ENCODE data around the gene PPM1H.
"Not testable (repeated sequence)": the region's sequence is repeated elsewhere in the genome, so short reads cannot be mapped to it uniquely, and the experiment has no call there.

The PPM1H gene

GRCh38 chr12:62834971-62835547 is 99.9 kb downstream of the PPM1H start:
- H3K9me3 Mint-ChIP-seq: no peaks in the 10 kb centered on the region
- no peak overlapping the region for H3K27ac Mint-ChIP-seq
- no peak overlapping the region for H3K4me3 Mint-ChIP-seq
- no peaks in the 10 kb centered on the region for H3K36me3 Mint-ChIP-seq
- no peaks in the 10 kb centered on the region for H3K4me1 Mint-ChIP-seq
- no peak for DNase-seq
- peaks cover 2% of the 10 kb centered on the region for H3K27me3 Mint-ChIP-seq
- CTCF ChIA-PET: no interaction called here

GRCh38 chr12:62834406-62834805 is 100.5 kb downstream of the PPM1H start:
- CTCF ChIA-PET: no interaction called here
- no peaks in the 10 kb centered on the region for H3K9me3 Mint-ChIP-seq
- no peaks in the 10 kb centered on the region for H3K4me1 Mint-ChIP-seq
- no peak overlapping the region for H3K4me3 Mint-ChIP-seq
- no peaks in the 10 kb centered on the region for H3K36me3 Mint-ChIP-seq
- no peaks in the 10 kb centered on the region for H3K27me3 Mint-ChIP-seq
- DNase-seq: no peak
- no peak overlapping the region for H3K27ac Mint-ChIP-seq

- Mint-ChIP-seq H3K27me3 (no peaks in the 10 kb centered on the region), H3K4me3 (no peak overlapping the region), H3K27ac (no peak overlapping the region), H3K9me3 (no peaks in the 10 kb centered on the region), H3K36me3 (no peaks in the 10 kb centered on the region), H3K4me1 (no peaks in the 10 kb centered on the region)
- CTCF ChIA-PET: no interaction called here
- no peak for DNase-seq
Measured at GRCh38 chr12:62833634-62834033, 101.3 kb downstream of the PPM1H start.

GRCh38 chr12:62832558-62832957 is 102.4 kb downstream of the PPM1H start:
- H3K27me3 Mint-ChIP-seq: no peaks in the 10 kb centered on the region
- CTCF ChIA-PET: no interaction called here
- H3K4me1 Mint-ChIP-seq: no peaks in the 10 kb centered on the region

GRCh38 chr12:62832027-62832426 is 102.9 kb downstream of the PPM1H start:
- Mint-ChIP-seq H3K4me3 (no peak overlapping the region), H3K27ac (no peak overlapping the region), H3K4me1 (no peaks in the 10 kb centered on the region), H3K36me3 (no peaks in the 10 kb centered on the region), H3K9me3 (no peaks in the 10 kb centered on the region), H3K27me3 (no peaks in the 10 kb centered on the region)
- no peak for DNase-seq
- CTCF ChIA-PET: no interaction called here

More at GRCh38 chr12:62832558-62832957, 102.4 kb downstream of the PPM1H start:
- Mint-ChIP-seq H3K36me3 (no peaks in the 10 kb centered on the region), H3K27ac (no peak overlapping the region), H3K9me3 (no peaks in the 10 kb centered on the region), H3K4me3 (no peak overlapping the region)
- DNase-seq: no peak

GRCh38 chr12:62827855-62828254 is 107.1 kb downstream of the PPM1H start:
- Mint-ChIP-seq H3K4me3 (no peak overlapping the region), H3K4me1 (no peaks in the 10 kb centered on the region), H3K27ac (no peak overlapping the region), H3K9me3 (no peaks in the 10 kb centered on the region), H3K36me3 (no peaks in the 10 kb centered on the region), H3K27me3 (peaks cover 4% of the 10 kb centered on the region)
- CTCF ChIA-PET: no interaction called here
- no peak for DNase-seq

GRCh38 chr12:62827042-62827441 is 107.9 kb downstream of the PPM1H start:
- no peaks in the 10 kb centered on the region for H3K36me3 Mint-ChIP-seq
- H3K27ac Mint-ChIP-seq: no peak overlapping the region
- H3K9me3 Mint-ChIP-seq: no peaks in the 10 kb centered on the region
- CTCF ChIA-PET: no interaction called here
- no peak for DNase-seq
- H3K4me3 Mint-ChIP-seq: no peak overlapping the region
- H3K27me3 Mint-ChIP-seq: peaks cover 4% of the 10 kb centered on the region
- H3K4me1 Mint-ChIP-seq: no peaks in the 10 kb centered on the region

GRCh38 chr12:62817556-62818271 is 117.2 kb downstream of the PPM1H start:
- H3K9me3 Mint-ChIP-seq: no peaks in the 10 kb centered on the region
- peaks cover 32% of the 10 kb centered on the region for H3K27me3 Mint-ChIP-seq
- peaks cover 8% of the 10 kb centered on the region for H3K4me1 Mint-ChIP-seq
- no peak overlapping the region for H3K27ac Mint-ChIP-seq
- CTCF ChIA-PET: no interaction called here
- no peak for DNase-seq
- H3K4me3 Mint-ChIP-seq: no peak overlapping the region
- no peaks in the 10 kb centered on the region for H3K36me3 Mint-ChIP-seq

- Mint-ChIP-seq H3K4me1 (peaks cover 13% of the 10 kb centered on the region), H3K27ac (no peak overlapping the region), H3K27me3 (peaks cover 22% of the 10 kb centered on the region), H3K36me3 (no peaks in the 10 kb centered on the region), H3K4me3 (no peak overlapping the region), H3K9me3 (no peaks in the 10 kb centered on the region)
- no peak for DNase-seq
- CTCF ChIA-PET: interaction anchor here (0.7 to 2.6 kb wide), 4 partner anchors 15 to 376 kb away, joined by 3 to 14 read pairs (median 9); no protein-coding TSS in a partner anchor
Measured at GRCh38 chr12:62814243-62814642, 120.7 kb downstream of the PPM1H start.

GRCh38 chr12:62813031-62813829 is 121.7 kb downstream of the PPM1H start:
- H3K4me1 Mint-ChIP-seq: peaks cover 13% of the 10 kb centered on the region

GRCh38 chr12:62811481-62811880 is 123.5 kb downstream of the PPM1H start:
- not testable (repeated sequence) for DNase-seq, H3K9me3 Mint-ChIP-seq, H3K27me3 Mint-ChIP-seq, H3K27ac Mint-ChIP-seq, H3K4me3 Mint-ChIP-seq, H3K36me3 Mint-ChIP-seq
- H3K4me1 Mint-ChIP-seq: peaks cover 13% of the 10 kb centered on the region
- CTCF ChIA-PET: interaction anchor here (1.3 to 2.2 kb wide), 2 partner anchors 16 to 375 kb away, joined by 3 to 7 read pairs; no protein-coding TSS in a partner anchor

More at GRCh38 chr12:62813031-62813829, 121.7 kb downstream of the PPM1H start:
- peaks cover 14% of the 10 kb centered on the region for H3K27me3 Mint-ChIP-seq
- H3K27ac Mint-ChIP-seq: no peak overlapping the region
- no peaks in the 10 kb centered on the region for H3K36me3 Mint-ChIP-seq
- CTCF ChIA-PET: interaction anchor here (0.7 to 2.6 kb wide), 11 partner anchors 10 to 1712 kb away, joined by 3 to 14 read pairs (median 6); no protein-coding TSS in a partner anchor
- H3K4me3 Mint-ChIP-seq: no peak overlapping the region
- DNase-seq: peak; percentile 49
- H3K9me3 Mint-ChIP-seq: no peaks in the 10 kb centered on the region

GRCh38 chr12:62808166-62808879 is 126.6 kb downstream of the PPM1H start:
- Mint-ChIP-seq H3K27me3 (peaks cover 10% of the 10 kb centered on the region), H3K36me3 (no peaks in the 10 kb centered on the region), H3K9me3 (no peaks in the 10 kb centered on the region), H3K4me3 (no peak overlapping the region), H3K27ac (no peak overlapping the region), H3K4me1 (peaks cover 11% of the 10 kb centered on the region)
- no peak for DNase-seq
- CTCF ChIA-PET: interaction anchor here (1.2 to 3.6 kb wide), 4 partner anchors 10 to 370 kb away, joined by 3 to 11 read pairs (median 5); no protein-coding TSS in a partner anchor

GRCh38 chr12:62806893-62807292 is 128.1 kb downstream of the PPM1H start:
- no peak overlapping the region for H3K4me3 Mint-ChIP-seq

More at GRCh38 chr12:62806893-62807292, 128.1 kb downstream of the PPM1H start:
- no peaks in the 10 kb centered on the region for H3K9me3 Mint-ChIP-seq
- H3K27ac Mint-ChIP-seq: no peak overlapping the region
- CTCF ChIA-PET: interaction anchor here (0.8 to 1.5 kb wide), 3 partner anchors 123 to 369 kb away, joined by 3 to 5 read pairs (median 5); no protein-coding TSS in a partner anchor
- DNase-seq: no peak
- H3K4me1 Mint-ChIP-seq: peaks cover 4% of the 10 kb centered on the region
- no peaks in the 10 kb centered on the region for H3K36me3 Mint-ChIP-seq
- H3K27me3 Mint-ChIP-seq: peaks cover 10% of the 10 kb centered on the region

Data from activated naive CD4-positive, alpha-beta T cell treated with anti-CD3 and anti-CD28 coated beads, Interleukin-2, amount 10 ng/mL, durations not matched to agents 7 days and 5 days (primary cell).